ENCODE data around the gene ADAMTS19.

DNA sequence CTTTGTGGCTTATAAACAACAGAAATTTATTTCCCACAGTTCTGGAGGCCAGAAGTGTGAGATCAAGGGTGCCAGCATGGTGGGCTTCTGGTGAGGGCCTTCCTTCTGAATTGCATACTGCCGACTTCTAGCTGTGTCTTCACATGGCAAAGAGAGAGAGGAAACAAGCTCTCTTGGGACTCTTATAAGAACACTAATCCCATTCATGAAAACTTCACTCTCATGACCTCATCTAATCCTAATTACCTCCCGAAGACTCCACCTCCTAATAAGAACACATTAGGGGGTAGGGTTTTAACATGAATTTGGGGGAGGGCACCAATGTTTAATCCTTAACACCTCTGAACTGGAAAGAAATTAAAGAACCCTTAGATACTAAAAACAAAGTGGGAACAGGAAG is 211.9 kb downstream of the ADAMTS19 start:
- TF ChIP-seq, protein P1, sequence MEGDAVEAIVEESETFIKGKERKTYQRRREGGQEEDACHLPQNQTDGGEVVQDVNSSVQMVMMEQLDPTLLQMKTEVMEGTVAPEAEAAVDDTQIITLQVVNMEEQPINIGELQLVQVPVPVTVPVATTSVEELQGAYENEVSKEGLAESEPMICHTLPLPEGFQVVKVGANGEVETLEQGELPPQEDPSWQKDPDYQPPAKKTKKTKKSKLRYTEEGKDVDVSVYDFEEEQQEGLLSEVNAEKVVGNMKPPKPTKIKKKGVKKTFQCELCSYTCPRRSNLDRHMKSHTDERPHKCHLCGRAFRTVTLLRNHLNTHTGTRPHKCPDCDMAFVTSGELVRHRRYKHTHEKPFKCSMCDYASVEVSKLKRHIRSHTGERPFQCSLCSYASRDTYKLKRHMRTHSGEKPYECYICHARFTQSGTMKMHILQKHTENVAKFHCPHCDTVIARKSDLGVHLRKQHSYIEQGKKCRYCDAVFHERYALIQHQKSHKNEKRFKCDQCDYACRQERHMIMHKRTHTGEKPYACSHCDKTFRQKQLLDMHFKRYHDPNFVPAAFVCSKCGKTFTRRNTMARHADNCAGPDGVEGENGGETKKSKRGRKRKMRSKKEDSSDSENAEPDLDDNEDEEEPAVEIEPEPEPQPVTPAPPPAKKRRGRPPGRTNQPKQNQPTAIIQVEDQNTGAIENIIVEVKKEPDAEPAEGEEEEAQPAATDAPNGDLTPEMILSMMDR (conservative IDR thresholded peaks at IDR 0.05 in 1 of 2, IDR thresholded peaks at IDR 0.05 in 1 of 2; ENCODE audit: extremely low read depth in 1 of 2, insufficient read depth in 1 of 2, low read depth in 1 of 2, low read length in 2 of 2), result no peak
- TF ChIP-seq EZH2 (IDR thresholded peaks at IDR 0.05; ENCODE audit: borderline replicate concordance, low read length), result no peak

Data from mammary epithelial cell (primary cell).